Thyroid gland (tissue), 4 donors: ENCODE results near the gene FOXO6.

Experiments
- POLR2A ChIP-seq, 2 donors: fragments of 450-650 bp; IDR thresholded peaks; one replicate each; pipeline ENCODE4 v1.6.1; 2017; ENCODE audit warnings: antibody characterized with exemption in 2 of 2, mild to moderate bottlenecking in 2 of 2, moderate library complexity in 1 of 2
- TF ChIP-seq, protein P1 (sequence below), 6 experiments: fragments of 200-600 bp in 3 of 6; fragments of 450-650 bp in 3 of 6; sonication (generic) in 3 of 6; IDR thresholded peaks; one replicate each; pipeline ENCODE4 v1.5.1; 2016 to 2019; ENCODE audit warnings: antibody characterized with exemption in 6 of 6, mild to moderate bottlenecking in 2 of 6, inconsistent platforms in 1 of 6, moderate library complexity in 1 of 6

DNA sequence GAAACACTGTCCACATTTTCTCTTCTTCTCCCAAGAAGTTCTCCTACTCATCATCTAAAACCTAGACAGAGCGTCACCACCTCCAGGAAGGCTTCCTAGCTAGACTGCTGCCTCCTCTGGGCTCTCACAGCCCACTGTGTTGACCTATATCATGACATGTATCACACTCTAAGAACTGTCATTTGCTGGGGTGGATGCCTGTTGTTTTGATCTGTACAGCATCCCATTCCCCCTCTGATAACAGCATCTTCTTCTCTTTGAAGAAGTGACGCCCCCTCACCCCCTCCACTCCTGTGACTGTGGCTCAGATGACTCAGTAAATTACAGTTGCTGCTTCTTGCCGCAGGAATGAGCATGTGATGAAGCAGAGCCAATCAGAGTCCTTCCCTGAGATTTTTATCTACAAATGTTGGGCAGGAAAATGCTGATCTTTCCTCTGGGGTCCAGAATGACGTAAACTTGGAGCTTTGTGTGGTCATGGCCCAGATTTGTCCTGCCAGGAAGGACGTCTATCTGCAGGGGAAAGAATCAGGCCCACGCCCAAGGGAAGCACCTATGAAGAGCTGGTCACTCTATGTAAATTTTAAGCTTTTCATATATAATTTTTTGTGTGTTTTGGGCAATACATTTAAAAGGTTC, 28.0 kb upstream of the FOXO6 start:
- TF ChIP-seq, protein P1, sequence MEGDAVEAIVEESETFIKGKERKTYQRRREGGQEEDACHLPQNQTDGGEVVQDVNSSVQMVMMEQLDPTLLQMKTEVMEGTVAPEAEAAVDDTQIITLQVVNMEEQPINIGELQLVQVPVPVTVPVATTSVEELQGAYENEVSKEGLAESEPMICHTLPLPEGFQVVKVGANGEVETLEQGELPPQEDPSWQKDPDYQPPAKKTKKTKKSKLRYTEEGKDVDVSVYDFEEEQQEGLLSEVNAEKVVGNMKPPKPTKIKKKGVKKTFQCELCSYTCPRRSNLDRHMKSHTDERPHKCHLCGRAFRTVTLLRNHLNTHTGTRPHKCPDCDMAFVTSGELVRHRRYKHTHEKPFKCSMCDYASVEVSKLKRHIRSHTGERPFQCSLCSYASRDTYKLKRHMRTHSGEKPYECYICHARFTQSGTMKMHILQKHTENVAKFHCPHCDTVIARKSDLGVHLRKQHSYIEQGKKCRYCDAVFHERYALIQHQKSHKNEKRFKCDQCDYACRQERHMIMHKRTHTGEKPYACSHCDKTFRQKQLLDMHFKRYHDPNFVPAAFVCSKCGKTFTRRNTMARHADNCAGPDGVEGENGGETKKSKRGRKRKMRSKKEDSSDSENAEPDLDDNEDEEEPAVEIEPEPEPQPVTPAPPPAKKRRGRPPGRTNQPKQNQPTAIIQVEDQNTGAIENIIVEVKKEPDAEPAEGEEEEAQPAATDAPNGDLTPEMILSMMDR (IDR thresholded peaks at IDR 0.05) = no peak
- no peak for TF ChIP-seq POLR2A (IDR thresholded peaks at IDR 0.05)
